ENCODE measurements around the gene MAP3K20. TPM values are rescaled to one million over a fixed set of nuclear protein-coding genes. Genes with fewer than 3 reads are reported as not detected.
A peak's percentile ranks its signal among the peaks of the same experiment; 100 is the strongest.

The MAP3K20 gene
- polyA plus RNA-seq, 1 of the 3 experiments (the other 2 are of a cell fraction), result 8.5 TPM

- Histone ChIP-seq H3K9ac (no peak overlapping the region), H3K4me1 (ENCODE audit: control insufficient read depth in 1 of 2, insufficient read depth in 2 of 2, low read depth in 1 of 2, low read length in 1 of 2) (no peaks in the 10 kb centered on the region), H3F3A (replicated peaks; ENCODE audit: insufficient read depth) (no peaks in the 10 kb centered on the region), H2AFZ (ENCODE audit: low read depth) (no peak overlapping the region), H3K79me2 (ENCODE audit: insufficient read depth) (no peaks in the 10 kb centered on the region), H3K9me2 (no peaks in the 10 kb centered on the region), H3K9me3 (no peaks in the 10 kb centered on the region), H3K36me3 (replicated peaks in 1 of 2; ENCODE audit: control insufficient read depth in 1 of 2, insufficient read depth in 2 of 2, low read length in 1 of 2) (no peaks in the 10 kb centered on the region), H4K20me1 (ENCODE audit: insufficient read depth) (no peaks in the 10 kb centered on the region), H3K27me3 (ENCODE audit: insufficient read depth) (no peaks in the 10 kb centered on the region), H3K4me3 (ENCODE audit: low read depth in 2 of 2, low read length in 1 of 2) (no peak overlapping the region), H3K27ac (ENCODE audit: low read depth in 2 of 2, low read length in 1 of 2) (peak overlapping the region in 1 of 2 experiments; percentile 45; a peak in 1 of 4 replicates), H3K4me2 (no peak overlapping the region)
- ChIA-PET CTCF (interaction anchor here (1.2 to 1.7 kb wide), 2 partner anchors 10 to 36 kb away, joined by 3 read pairs; no protein-coding TSS in a partner anchor), POLR2A (no interaction called here)
- 86% methylated on average over 4 of the region's 4 CpGs for WGBS (ENCODE audit: low lambda C conversion rate)
- TF ChIP-seq USF2 (IDR thresholded peaks at IDR 0.05; ENCODE audit: borderline replicate concordance, low read depth, low read length) (no peak), YY1 (IDR thresholded peaks at IDR 0.05; ENCODE audit: low read depth) (no peak), RCOR1 (IDR thresholded peaks at IDR 0.05; ENCODE audit: low read length) (no peak), CHD2 (IDR thresholded peaks at IDR 0.05; ENCODE audit: low read length, partially characterized antibody) (no peak), EZH2phosphoT487 (IDR thresholded peaks at IDR 0.05; ENCODE audit: borderline replicate concordance, low read depth) (no peak), PBX3 (IDR thresholded peaks at IDR 0.05) (no peak), ZBTB33 (IDR thresholded peaks at IDR 0.05; ENCODE audit: borderline replicate concordance, low read depth) (no peak)
- no peak for DNase-seq
These were observed 12.8 kb upstream of the MAP3K20 start for GRCh38 chr2:173062801-173063200.

GRCh38 chr2:173064151-173064805 is 11.4 kb upstream of the MAP3K20 start:
- Histone ChIP-seq H3K27me3 (ENCODE audit: insufficient read depth) (no peaks in the 10 kb centered on the region), H3K4me2 (no peak overlapping the region), H3K9ac (no peak overlapping the region), H3K4me1 (ENCODE audit: control insufficient read depth in 1 of 2, insufficient read depth in 2 of 2, low read depth in 1 of 2, low read length in 1 of 2) (no peaks in the 10 kb centered on the region), H2AFZ (ENCODE audit: low read depth) (no peak overlapping the region), H3K36me3 (replicated peaks in 1 of 2; ENCODE audit: control insufficient read depth in 1 of 2, insufficient read depth in 2 of 2, low read length in 1 of 2) (no peaks in the 10 kb centered on the region), H3K9me3 (no peaks in the 10 kb centered on the region), H3F3A (replicated peaks; ENCODE audit: insufficient read depth) (no peaks in the 10 kb centered on the region), H3K27ac (ENCODE audit: low read depth in 2 of 2, low read length in 1 of 2) (no peak overlapping the region), H4K20me1 (ENCODE audit: insufficient read depth) (no peaks in the 10 kb centered on the region), H3K4me3 (ENCODE audit: low read depth in 2 of 2, low read length in 1 of 2) (no peak overlapping the region), H3K79me2 (ENCODE audit: insufficient read depth) (no peaks in the 10 kb centered on the region), H3K9me2 (no peaks in the 10 kb centered on the region)
- DNase-seq, result no peak
- WGBS (ENCODE audit: low lambda C conversion rate), result 79% methylated on average over 4 of the region's 4 CpGs
- POLR2A ChIA-PET, result no interaction called here
- CTCF ChIA-PET, result interaction anchor here (1.8 kb wide), 1 partner anchor 37 kb away, joined by 5 read pairs; no protein-coding TSS in a partner anchor
- no peak for TF ChIP-seq CHD2 (IDR thresholded peaks at IDR 0.05; ENCODE audit: low read length, partially characterized antibody)
- TF ChIP-seq SMC3 (IDR thresholded peaks at IDR 0.05; ENCODE audit: low read depth, low read length), result no peak
- no peak for TF ChIP-seq GABPA (IDR thresholded peaks at IDR 0.05; ENCODE audit: low read depth)
- no peak for TF ChIP-seq EP300 (IDR thresholded peaks at IDR 0.05; ENCODE audit: borderline replicate concordance in 1 of 2, low read depth in 1 of 2, low read length in 1 of 2)
- no peak for TF ChIP-seq RCOR1 (IDR thresholded peaks at IDR 0.05; ENCODE audit: low read length)
- TF ChIP-seq YY1 (IDR thresholded peaks at IDR 0.05; ENCODE audit: low read depth), result no peak
- no peak for TF ChIP-seq GATA2 (CRISPR knock-in tag; IDR thresholded peaks at IDR 0.05)
- TF ChIP-seq TCF12 (IDR thresholded peaks at IDR 0.05), result no peak
- TF ChIP-seq TEAD4 (IDR thresholded peaks at IDR 0.05; ENCODE audit: borderline replicate concordance, insufficient read depth), result no peak
- no peak for TF ChIP-seq TAF1 (IDR thresholded peaks at IDR 0.05; ENCODE audit: borderline replicate concordance, low read depth, low read length)
- TF ChIP-seq MAX (IDR thresholded peaks at IDR 0.05; ENCODE audit: low read depth), result no peak
- no peak for TF ChIP-seq RFX5 (IDR thresholded peaks at IDR 0.05; ENCODE audit: low read length)
- no peak for TF ChIP-seq NFIC (IDR thresholded peaks at IDR 0.05; ENCODE audit: borderline replicate concordance)
- TF ChIP-seq IRF3 (IDR thresholded peaks at IDR 0.05; ENCODE audit: low read depth, low read length), result no peak
- TF ChIP-seq USF1 (IDR thresholded peaks at IDR 0.05; ENCODE audit: borderline replicate concordance, low read depth), result no peak
- TF ChIP-seq MEF2A (IDR thresholded peaks at IDR 0.05; ENCODE audit: borderline replicate concordance, low read depth), result no peak
- no peak for TF ChIP-seq EZH2phosphoT487 (IDR thresholded peaks at IDR 0.05; ENCODE audit: borderline replicate concordance, low read depth)

Measured in SK-N-SH (cell line).